Stimulated activated CD8-positive, alpha-beta memory T cell treated with anti-CD3 and anti-CD28 coated beads, Interleukin-7, amount 100 ng/mL, for 4 hours (primary cell): ENCODE measurements around the gene ADAM23.

Experiments
- DNase-seq, 2 donors: peaks; one replicate each; pipeline ENCODE4 v3.0.0-alpha.2; 2020; ENCODE audit warnings: low read depth in 2 of 2

Gene ADAM23

DNA sequence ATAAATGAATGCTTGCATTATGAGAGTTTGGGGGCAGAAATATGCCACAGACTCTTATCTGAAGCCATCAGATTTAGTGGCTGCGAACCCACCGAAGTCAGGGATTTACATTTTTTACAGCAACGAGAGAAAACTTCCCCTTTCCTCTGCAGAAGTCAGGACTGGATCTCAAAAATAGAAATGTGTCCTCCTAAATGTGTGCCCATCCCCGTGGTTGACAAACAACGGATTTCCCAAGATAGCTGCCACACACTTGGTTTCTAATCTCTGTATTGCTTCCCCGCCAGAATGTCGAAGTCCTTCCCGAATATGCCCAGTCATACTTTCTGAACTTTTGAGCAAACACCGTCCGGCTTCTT lies 879 bp upstream of the ADAM23 start:
- DNase-seq, result no peak

DNA sequence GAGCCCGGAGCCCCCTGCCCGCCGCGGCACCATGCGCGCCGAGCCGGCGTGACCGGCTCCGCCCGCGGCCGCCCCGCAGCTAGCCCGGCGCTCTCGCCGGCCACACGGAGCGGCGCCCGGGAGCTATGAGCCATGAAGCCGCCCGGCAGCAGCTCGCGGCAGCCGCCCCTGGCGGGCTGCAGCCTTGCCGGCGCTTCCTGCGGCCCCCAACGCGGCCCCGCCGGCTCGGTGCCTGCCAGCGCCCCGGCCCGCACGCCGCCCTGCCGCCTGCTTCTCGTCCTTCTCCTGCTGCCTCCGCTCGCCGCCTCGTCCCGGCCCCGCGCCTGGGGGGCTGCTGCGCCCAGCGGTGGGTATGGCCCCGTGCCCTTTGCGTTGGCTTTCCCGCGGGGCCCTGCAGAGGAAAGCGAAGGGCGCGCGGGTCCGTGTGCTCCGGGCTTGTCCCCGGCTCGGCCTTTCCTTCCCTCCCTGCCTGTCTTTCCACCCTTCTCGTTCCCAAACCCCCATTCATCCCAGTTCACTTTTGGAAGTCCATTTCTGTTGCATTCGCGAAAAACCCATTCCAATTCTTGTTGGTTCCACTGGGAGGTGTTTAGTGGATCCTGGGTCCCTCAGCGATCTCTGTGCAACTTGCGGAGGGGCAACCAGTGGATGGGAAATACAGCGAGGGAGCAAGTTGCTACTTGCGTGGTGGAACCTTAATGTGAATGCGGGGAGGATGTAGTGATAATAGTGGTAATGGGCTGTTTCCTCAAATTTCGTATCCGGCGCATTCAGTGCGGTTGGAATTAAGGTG lies 599 bp downstream of the ADAM23 start:
- DNase-seq, result no peak

DNA sequence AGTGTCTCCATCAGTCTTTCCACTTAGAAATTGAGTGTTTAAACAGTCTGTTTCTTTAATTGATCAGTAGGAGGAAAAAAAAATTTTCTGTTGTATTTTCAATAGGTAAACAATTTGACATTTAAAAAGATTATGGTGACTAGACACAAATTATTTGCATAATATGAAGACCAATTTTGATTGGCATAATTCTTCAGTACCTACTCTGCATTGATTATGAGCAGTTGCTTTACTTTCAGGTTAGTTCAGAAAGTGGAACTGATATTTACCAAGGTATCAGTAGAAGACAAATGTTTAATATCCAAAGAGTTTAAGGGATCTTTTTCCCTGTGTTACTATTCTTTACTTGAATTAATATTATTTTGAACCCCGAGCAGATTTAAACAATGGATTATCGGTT lies 2.6 kb downstream of the ADAM23 start:
- DNase-seq, result no peak

DNA sequence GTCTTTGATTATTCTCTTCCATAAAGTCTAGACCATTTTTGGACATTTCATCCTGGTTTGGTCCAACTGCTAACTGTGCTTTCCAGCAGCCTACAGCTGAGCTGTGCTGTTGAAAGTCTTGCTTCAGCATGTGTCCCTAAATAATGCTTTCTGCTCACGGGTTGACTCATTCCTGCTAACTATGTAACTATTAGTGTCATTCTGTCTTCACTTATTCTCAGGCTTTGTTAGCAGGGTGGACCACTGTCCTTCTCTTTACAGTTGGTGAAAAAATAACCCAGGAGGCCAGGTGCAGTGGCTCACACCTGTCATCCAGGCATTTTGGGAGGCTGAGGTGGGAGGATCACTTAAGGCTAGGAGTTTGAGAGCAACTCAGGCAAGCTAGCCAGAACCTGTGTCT lies 8.9 kb downstream of the ADAM23 start:
- no peak for DNase-seq

DNA sequence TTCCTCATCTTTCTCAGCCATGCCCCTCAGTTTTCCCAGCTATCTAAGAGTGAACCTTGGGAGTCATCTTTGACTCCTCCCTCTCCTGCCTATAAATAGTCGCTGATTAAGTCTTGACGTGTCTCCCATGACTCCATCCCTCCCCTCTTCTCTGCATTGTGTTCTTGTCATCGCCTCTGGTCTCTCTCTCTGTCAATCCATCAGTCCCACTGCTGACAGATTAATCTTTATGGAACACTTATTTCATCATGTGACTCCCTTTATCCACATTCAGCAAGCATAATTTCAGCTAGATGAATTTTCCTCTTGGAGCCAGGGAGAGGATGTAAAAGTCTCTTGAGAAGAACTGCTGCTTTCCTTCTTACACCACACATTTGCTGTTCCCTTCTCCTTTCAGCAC lies 9.4 kb downstream of the ADAM23 start:
- DNase-seq, result no peak

DNA sequence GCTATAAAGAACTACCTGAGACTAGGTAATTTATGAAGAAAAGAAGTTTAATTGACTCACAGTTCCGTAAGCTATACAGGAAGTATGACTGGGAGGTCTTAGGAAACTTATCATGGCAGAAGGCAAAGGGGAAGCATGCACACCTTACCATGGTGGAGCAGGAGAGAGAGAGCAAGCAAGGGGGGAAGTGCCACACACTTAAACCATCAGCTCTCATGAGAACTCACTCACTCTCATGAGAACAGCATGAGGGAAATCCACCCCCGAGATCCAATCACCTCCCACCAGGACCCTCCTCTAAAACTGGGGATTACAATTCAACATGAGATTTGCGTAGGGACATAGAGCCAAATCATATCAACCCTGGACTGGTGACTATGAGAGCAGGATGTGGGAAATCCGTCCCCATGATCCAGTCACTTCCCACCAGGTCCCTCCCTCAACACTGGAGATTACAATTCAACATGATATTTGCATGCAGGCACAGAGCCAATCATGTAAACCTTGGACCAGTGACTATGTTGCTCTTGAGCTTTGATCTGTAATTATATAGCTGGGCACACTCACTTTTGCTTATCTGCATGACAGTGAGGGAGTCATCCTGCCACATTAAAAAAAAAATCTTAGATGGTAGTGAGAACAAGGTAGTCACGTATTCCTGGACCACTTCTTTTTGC lies 12.9 kb downstream of the ADAM23 start:
- no peak for DNase-seq

DNA sequence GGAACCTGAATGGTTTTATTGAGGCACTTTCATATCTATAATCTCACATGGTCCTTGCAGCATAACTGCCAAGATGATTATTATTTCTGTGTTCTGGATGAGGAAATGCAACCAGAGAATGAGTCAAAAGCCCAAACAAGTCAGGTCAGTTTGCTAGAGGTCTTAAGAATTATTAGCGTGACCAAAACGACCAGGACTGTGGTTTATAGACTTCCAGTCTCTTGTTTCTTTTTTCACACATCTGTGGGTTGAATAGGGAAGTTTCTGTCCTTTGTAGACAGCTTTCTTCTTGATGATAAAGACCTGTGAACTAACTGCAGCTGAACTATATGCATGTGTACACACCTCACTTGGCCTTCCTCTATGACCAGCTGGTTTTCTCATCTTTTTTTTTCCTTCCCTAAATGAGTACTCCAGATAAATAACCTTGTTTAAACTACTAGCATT lies 13.9 kb downstream of the ADAM23 start:
- DNase-seq, result no peak

DNA sequence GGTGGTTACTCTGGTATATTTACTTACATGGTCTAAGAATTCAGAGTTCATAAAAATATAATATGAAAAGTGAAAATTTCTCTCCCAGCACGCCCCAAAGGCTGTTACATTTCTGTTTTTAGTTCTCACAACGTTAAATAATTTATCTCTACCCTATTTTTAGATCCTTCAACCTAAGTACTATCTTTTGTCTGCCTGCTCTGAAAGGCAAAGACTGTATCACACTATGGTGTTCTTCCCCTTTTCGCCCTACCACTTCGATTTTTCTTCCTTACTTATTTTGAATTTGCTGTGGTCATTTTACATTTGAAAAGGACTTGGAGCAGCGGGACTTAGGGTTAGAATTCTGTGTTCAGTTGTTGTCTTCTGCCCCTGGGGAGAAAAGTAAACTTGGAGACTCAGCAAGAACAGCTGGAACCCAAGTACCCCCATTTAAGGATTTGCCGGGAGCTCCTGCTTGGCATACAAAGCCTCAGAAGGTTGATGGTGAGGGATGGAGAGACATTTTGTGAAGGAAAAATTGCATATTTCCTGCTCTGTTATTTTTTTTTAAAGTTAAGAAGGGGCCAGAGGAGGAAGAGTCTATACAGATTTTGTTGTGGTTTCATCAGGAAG lies 19.0 kb downstream of the ADAM23 start:
- no peak for DNase-seq

DNA sequence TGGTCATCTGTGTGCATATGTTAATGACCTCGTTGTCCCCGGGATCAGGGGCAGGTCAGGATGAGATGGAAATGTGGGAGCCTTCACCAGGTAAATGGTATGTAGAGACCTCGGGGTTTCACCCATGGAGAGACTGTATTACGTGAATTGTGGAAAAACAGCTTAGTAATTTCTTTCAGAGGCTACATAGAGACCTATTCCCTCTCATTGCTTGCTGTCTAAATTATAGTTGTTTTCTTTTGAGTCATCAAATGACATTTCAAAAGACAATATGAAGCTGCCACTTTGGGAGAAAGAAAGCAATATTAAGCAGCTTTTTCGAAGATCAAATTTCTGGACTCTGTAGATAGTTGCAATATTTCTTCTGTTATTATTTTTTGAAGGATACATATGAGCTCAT lies 20.4 kb downstream of the ADAM23 start:
- no peak for DNase-seq

DNA sequence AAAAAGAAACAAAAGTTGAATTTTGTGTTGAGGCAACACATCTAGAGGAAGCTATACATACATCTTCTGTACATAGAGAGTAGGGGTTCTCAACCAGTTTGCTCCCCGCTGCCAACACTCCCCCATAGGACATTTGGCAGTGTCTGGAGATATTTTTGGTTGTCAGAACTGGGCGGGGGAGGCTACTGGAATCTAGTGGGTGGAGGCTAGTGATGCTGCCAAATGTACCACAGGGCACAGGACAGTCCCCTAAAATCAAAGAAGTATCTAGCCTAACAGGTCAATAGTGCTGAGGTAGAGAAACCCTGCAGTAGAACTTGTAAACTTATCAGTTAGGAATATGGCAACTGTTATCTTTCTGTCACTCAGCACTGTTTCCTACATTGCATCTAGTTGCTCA lies 21.3 kb downstream of the ADAM23 start:
- DNase-seq, result no peak

DNA sequence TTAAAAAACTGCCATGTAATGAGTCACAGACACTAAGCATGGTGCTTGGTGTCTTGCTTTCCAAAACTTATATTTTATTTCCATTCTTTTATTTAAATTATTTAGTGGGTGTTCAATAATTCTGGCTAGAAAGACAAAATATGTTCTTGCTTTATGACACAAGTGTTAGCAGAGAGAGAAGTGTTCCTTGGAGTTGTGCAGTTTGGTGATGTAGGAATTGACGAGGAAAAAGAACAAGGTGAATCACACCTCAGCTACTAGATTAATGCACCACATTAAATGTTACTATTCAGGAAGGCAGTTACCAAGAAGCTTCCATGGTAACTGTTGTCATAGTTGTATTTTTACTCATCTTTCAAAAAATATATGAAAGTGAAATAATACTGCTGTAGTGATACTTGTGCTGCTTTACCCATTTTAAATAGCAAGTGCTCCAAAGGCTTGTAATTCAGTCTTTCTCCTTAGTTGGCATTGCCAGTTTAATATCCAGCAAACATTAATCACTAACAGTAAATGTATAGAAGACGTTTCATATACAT lies 28.3 kb downstream of the ADAM23 start:
- DNase-seq, result no peak

DNA sequence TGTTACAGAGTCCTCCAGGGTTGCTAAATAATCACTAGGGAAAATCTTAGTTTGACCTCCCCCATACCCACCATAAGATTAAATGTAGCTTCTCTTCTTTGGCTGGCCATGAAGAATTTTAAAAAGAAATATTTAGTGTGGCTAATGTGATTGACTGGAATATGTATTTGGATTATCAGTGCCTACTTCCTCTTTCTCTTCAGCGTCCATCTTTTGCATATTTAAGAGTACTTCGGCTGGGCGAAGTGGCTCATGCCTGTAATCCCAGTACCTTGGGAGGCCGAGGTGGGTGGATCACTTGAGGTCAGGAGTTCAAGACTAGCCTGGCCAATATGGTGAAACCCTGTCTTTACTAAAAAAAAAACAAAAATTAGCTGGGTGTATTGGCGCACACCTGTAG lies 28.8 kb downstream of the ADAM23 start:
- no peak for DNase-seq

DNA sequence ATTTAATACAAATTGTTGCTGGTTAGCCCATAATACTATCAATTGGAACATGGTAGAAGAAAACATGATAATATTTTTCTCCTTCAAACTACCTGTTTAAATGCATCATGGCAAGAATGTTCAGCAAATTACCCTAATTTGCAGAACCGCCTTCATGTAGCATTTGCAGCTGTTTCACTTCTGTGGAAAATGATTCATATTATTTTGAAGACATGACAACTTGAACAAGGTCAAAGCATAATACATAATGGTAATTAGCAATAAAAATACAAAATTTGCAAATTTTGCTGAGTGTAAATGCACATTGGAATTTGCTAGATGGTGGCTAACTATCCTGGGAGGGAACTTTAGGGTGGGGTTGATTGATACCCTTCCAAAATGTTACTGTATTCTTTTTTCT lies 30.8 kb downstream of the ADAM23 start:
- DNase-seq, result no peak

DNA sequence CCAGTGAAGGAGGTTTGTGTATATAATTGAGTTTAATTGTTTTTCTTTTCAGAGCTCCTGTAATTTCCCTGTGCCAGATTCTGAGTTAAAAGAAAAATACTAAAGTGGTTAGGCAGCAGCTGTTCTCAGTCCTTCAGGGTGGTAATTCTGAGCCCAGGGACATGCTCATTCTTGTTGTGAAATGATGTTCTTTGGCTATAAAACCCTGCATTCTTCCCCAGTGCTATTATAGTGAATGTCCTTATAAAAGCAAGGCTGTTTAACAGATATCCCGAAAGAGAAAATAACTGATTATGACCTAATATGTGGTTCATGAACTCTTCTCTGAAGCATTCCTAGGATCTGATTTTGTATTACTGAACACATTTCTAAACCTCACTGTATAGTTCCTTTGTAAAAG lies 34.0 kb downstream of the ADAM23 start:
- no peak for DNase-seq

DNA sequence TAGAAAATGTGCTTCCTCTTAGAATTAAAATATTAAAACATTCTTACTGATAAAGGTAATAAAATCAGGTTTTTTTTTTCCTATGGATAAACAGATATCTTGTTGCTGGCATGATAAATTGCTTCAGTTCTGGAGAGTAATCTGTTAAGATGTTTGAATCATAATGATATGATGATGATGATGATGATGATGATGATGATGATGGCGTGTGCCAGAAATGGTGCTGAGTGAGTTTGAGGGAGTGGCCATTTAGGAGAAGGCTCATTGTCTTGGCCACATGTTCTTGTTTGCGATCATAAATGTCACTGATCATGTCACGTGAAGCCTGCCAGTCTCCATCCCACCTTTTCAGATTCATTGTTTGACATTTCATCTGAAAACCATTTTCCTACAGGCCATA lies 35.0 kb downstream of the ADAM23 start:
- DNase-seq, result no peak

DNA sequence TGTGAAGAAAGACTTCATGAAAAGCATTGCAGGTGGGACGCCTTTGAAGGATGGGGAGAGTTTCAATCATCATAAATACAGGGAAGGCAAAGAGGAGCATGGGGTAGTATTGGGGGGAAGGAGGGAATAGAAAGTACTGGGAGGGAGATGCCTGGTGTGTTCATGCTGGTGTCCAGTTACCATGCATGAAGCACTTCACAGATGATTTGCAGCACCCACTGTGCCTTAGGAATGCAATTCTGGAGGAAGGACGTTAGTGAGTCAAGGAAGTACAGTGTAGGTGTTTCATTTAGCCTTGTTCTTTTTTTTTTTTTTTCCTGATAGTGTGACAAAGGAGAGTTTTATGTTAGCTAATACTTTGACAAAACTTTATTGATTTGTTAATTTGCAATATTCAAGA lies 36.8 kb downstream of the ADAM23 start:
- DNase-seq, result no peak

DNA sequence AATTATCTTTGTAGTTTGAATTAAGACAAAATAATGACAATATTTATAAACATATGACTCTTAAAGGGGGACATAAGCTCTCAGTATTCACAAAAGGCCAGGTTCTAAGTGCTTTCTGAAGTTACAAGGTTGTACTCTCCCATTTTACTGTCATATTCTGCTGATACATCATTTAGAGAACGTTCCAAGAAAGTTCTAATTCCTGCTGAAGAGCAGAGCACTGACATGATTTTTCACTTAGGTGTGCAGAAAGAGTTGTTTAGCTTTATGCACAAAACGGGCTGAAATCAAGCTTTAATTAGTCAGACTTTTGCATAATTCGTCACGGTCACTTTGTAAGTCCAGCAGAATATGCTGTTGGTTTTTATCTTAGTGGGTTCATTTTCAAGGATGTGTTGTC lies 37.3 kb downstream of the ADAM23 start:
- no peak for DNase-seq

DNA sequence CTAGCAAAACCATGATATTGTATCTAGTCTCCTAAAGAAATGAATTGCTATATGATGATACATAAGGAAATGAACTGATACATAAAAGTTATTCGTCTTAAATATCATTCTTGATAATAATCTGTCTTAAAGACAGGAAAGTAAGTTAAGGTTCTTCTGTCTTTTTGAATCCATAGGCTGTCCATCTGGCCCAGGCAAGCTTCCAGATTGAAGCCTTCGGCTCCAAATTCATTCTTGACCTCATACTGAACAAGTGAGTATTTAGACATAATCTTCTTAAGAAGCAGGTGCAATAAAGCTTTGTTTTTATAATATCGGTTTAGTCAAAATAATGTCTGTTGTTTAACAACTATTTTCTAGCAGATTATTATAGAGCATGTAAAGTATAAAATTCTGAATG lies 37.7 kb downstream of the ADAM23 start:
- no peak for DNase-seq

DNA sequence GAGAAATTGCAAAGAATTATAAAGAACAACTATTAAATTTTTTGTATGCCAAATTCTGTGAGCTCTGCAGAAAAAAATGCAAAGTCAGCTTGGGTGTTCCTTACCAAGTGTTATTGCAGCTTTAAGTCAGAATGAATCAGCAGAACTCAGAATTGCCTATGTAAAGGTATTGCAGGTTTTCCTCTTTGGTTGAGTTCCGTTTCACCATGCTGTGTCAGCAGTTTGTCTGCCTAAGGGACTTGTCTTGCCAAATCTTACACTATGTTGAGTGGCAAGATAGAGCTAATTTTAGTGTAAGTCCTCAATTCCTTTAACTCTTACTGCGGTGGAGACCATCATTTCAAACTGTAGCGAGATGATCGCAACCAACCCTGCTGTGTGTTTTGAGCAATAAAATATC lies 38.8 kb downstream of the ADAM23 start:
- no peak for DNase-seq

DNA sequence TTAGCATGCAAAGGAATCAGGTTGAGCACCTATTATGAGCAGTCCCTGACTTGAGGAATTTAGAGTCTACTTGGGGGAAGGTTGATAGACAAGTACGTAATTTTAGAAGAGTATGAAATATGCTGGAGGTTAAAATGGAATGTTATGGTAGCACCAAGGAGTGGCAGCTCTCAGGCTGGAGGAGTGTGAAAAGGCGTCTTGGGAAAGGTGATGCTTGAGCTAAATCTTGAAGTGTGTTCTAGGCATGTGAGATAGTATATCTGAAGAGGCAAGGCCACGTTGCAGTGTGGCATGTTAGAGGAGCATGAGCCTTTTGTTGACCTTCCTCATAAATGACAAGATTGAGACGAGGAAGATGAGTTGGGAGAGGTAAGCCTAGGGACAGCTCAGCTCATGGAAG lies 39.3 kb downstream of the ADAM23 start:
- no peak for DNase-seq

DNA sequence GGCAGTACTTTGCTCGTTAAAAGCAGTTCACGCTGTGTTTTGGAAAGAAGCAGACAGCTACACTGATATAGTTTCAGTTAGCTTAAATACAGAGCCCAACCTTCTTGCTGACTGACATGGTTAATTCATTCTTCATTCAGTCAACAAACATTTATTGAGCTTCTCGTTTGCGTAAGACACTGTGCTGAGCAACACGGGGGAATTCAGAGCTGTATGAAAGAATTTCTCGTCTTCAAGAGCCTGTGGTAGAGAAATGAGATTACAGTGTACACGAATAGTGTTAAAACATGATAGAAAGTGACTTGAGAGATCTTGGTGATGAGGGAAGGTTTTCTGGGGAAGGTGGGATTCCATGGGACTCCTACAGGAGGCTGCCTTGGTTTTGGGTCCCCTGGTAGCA lies 44.7 kb downstream of the ADAM23 start:
- no peak for DNase-seq

DNA sequence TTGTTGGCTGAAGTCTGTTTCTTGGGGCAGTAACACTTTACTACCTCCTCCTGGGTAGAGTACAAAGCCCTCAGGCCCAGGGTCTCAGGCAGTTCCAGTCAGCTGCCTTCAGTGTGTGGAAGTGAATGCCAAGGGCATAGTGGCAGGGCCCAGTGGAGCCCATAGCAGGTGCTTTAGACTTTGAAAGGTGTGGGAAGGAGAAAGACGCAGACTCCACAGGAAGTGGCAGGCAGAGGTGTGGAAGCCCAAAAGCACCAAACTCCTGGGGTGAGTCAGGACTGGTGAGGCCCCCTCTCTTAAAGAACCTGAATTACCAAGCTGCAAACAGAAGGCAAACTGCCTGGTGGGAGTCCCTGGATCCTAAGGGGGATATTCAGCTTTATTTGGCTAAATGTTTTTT lies 45.3 kb downstream of the ADAM23 start:
- DNase-seq, result no peak

DNA sequence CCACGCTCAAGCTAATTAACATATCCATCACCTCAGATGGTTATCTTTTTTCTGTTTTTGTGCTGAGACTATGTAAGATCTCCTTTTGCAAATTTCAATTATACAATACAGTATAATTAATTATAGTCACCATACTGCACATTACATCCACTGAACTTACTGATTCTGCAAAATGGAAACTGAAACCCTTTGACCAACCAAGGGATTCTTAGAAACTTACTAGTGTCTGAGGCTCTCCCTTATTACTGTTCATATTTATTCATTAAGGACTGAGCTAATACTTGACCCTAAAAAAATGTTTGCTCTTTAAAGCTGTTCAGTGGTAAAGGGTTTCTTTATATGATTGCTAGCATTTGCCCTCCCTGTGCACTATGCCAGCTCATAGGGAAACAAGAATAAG lies 50.7 kb downstream of the ADAM23 start:
- no peak for DNase-seq
